ENCODE data around the gene MYOM3. TPM values are rescaled to one million over a fixed set of nuclear protein-coding genes. Genes with fewer than 3 reads are reported as not detected.

MYOM3 gene
- total RNA-seq, 1 experiment from 2014 or later = 0.05 TPM

DNA sequence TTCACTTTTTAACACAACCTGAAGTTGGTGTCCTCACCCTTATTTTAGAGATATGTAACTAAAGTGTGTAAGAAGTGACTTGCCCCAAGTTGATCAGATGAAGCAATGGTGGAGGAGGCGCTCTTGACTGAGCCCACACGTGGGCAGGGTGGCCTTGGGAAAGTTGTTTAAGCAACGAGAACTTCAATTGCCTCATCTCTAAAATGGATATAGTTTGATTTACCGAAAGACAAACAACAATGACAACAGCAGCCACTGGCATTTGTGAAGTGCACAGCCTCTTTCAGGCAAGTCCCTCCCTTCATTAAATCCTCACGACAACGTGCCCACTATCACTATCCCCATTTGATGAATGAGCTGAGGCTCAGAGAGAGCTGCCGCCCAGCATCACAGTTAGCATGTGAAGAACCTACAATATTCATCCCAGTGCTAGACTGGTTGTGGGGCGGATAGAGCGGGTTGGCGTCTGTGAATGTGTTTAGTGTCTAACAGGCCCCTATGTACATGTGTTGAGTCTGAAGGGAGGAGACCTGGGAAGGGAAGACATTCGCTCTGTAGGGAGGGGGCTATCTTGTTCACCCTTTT is 28.0 kb upstream of the MYOM3 start:
- ChIA-PET POLR2A (no interaction called here), CTCF (interaction anchor here (0.8 kb wide), 2 partner anchors 10 to 48 kb away, joined by 3 read pairs; no protein-coding TSS in a partner anchor)
- Histone ChIP-seq H3K27me3 (ENCODE audit: control insufficient read depth, insufficient read depth, low read length) (no peaks in the 10 kb centered on the region), H3K4me3 (ENCODE audit: low read depth in 2 of 2, low read length in 2 of 2) (no peak overlapping the region), H3K36me3 (ENCODE audit: control insufficient read depth, insufficient read depth, low read length) (no peaks in the 10 kb centered on the region), H3K9me3 (ENCODE audit: control insufficient read depth, insufficient read depth, low read depth, low read length) (no peaks in the 10 kb centered on the region), H3K4me1 (ENCODE audit: control insufficient read depth, insufficient read depth, low read length) (peaks cover 4% of the 10 kb centered on the region; the same call in 1 of the 2 replicates), H3K27ac (ENCODE audit: low read length) (no peak overlapping the region)
- ATAC-seq (no peak), DNase-seq (ENCODE audit: low read depth, low spot score) (no peak)
- intact Hi-C loops (cut with micrococcal nuclease; ENCODE audit: unreplicated experiment) = no loop called here
- in situ Hi-C loops (cut with HindIII; ENCODE audit: low pct_unique_long_range_greater_than_20kb, low sequenced_read_pairs) = no loop called here
- no TSS peak for BruUV-seq (replicated peaks)
- TF ChIP-seq, protein P1, sequence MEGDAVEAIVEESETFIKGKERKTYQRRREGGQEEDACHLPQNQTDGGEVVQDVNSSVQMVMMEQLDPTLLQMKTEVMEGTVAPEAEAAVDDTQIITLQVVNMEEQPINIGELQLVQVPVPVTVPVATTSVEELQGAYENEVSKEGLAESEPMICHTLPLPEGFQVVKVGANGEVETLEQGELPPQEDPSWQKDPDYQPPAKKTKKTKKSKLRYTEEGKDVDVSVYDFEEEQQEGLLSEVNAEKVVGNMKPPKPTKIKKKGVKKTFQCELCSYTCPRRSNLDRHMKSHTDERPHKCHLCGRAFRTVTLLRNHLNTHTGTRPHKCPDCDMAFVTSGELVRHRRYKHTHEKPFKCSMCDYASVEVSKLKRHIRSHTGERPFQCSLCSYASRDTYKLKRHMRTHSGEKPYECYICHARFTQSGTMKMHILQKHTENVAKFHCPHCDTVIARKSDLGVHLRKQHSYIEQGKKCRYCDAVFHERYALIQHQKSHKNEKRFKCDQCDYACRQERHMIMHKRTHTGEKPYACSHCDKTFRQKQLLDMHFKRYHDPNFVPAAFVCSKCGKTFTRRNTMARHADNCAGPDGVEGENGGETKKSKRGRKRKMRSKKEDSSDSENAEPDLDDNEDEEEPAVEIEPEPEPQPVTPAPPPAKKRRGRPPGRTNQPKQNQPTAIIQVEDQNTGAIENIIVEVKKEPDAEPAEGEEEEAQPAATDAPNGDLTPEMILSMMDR (IDR thresholded peaks at IDR 0.05) = no peak
- no peak for TF ChIP-seq TCF7L2 (IDR thresholded peaks at IDR 0.05; ENCODE audit: low read depth, low read length)
- TF ChIP-seq POLR2AphosphoS5 (IDR thresholded peaks at IDR 0.05; ENCODE audit: low read depth, low read length) = no peak
- TF ChIP-seq SIN3A (IDR thresholded peaks at IDR 0.05; ENCODE audit: borderline replicate concordance, insufficient read depth, low read depth, low read length) = no peak
- TF ChIP-seq, protein P2, sequence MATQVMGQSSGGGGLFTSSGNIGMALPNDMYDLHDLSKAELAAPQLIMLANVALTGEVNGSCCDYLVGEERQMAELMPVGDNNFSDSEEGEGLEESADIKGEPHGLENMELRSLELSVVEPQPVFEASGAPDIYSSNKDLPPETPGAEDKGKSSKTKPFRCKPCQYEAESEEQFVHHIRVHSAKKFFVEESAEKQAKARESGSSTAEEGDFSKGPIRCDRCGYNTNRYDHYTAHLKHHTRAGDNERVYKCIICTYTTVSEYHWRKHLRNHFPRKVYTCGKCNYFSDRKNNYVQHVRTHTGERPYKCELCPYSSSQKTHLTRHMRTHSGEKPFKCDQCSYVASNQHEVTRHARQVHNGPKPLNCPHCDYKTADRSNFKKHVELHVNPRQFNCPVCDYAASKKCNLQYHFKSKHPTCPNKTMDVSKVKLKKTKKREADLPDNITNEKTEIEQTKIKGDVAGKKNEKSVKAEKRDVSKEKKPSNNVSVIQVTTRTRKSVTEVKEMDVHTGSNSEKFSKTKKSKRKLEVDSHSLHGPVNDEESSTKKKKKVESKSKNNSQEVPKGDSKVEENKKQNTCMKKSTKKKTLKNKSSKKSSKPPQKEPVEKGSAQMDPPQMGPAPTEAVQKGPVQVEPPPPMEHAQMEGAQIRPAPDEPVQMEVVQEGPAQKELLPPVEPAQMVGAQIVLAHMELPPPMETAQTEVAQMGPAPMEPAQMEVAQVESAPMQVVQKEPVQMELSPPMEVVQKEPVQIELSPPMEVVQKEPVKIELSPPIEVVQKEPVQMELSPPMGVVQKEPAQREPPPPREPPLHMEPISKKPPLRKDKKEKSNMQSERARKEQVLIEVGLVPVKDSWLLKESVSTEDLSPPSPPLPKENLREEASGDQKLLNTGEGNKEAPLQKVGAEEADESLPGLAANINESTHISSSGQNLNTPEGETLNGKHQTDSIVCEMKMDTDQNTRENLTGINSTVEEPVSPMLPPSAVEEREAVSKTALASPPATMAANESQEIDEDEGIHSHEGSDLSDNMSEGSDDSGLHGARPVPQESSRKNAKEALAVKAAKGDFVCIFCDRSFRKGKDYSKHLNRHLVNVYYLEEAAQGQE (IDR thresholded peaks at IDR 0.05; ENCODE audit: insufficient read depth in 1 of 2, low read depth in 2 of 2, low read length in 1 of 2) = no peak

DNA sequence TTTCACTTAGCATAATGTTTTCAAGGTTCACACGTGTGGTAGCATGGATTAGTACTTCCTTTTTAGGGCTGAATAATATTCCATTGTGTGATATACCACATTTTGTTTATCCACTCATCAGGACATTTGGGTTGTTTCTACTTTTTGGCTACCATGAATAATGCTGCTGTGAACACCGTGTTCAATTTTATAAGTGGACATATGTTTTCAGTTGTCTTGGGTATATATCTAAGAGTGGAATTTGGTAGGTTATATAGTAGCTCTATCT is 27.2 kb upstream of the MYOM3 start:
- in situ Hi-C loops (cut with HindIII; ENCODE audit: low pct_unique_long_range_greater_than_20kb, low sequenced_read_pairs) = no loop called here
- intact Hi-C loops (cut with micrococcal nuclease; ENCODE audit: unreplicated experiment) = no loop called here
- no TSS peak for BruUV-seq (replicated peaks)

More for the DNA sequence above, 27.2 kb upstream of the MYOM3 start:
- no peak overlapping the region for H3K27ac ChIP-seq (ENCODE audit: low read length)
- DNase-seq (ENCODE audit: low read depth, low spot score) (no peak), ATAC-seq (no peak)
- peaks cover 4% of the 10 kb centered on the region; the same call in 1 of the 2 replicates for H3K4me1 ChIP-seq (ENCODE audit: control insufficient read depth, insufficient read depth, low read length)
- no peaks in the 10 kb centered on the region for H3K36me3 ChIP-seq (ENCODE audit: control insufficient read depth, insufficient read depth, low read length)
- H3K4me3 ChIP-seq (ENCODE audit: low read depth in 2 of 2, low read length in 2 of 2) = no peak overlapping the region
- TF ChIP-seq, protein P1 (IDR thresholded peaks at IDR 0.05) = no peak
- no peak for TF ChIP-seq POLR2AphosphoS5 (IDR thresholded peaks at IDR 0.05; ENCODE audit: low read depth, low read length)
- no peak for TF ChIP-seq SIN3A (IDR thresholded peaks at IDR 0.05; ENCODE audit: borderline replicate concordance, insufficient read depth, low read depth, low read length)
- TF ChIP-seq, protein P2 (IDR thresholded peaks at IDR 0.05; ENCODE audit: insufficient read depth in 1 of 2, low read depth in 2 of 2, low read length in 1 of 2) = no peak
- TF ChIP-seq TCF7L2 (IDR thresholded peaks at IDR 0.05; ENCODE audit: low read depth, low read length) = no peak
- no peaks in the 10 kb centered on the region for H3K9me3 ChIP-seq (ENCODE audit: control insufficient read depth, insufficient read depth, low read depth, low read length)
- H3K27me3 ChIP-seq (ENCODE audit: control insufficient read depth, insufficient read depth, low read length) = no peaks in the 10 kb centered on the region
- ChIA-PET POLR2A (no interaction called here), CTCF (interaction anchor here (0.8 kb wide), 1 partner anchor 47 kb away, joined by 3 read pairs; no protein-coding TSS in a partner anchor)
